ENCODE measurements around the gene MTR. TPM values are rescaled to one million over a fixed set of nuclear protein-coding genes. Genes with fewer than 3 reads are reported as not detected.

The MTR gene
- polyA plus RNA-seq, 3 donors: 32.4 to 35.4 (median 33.9) TPM

DNA sequence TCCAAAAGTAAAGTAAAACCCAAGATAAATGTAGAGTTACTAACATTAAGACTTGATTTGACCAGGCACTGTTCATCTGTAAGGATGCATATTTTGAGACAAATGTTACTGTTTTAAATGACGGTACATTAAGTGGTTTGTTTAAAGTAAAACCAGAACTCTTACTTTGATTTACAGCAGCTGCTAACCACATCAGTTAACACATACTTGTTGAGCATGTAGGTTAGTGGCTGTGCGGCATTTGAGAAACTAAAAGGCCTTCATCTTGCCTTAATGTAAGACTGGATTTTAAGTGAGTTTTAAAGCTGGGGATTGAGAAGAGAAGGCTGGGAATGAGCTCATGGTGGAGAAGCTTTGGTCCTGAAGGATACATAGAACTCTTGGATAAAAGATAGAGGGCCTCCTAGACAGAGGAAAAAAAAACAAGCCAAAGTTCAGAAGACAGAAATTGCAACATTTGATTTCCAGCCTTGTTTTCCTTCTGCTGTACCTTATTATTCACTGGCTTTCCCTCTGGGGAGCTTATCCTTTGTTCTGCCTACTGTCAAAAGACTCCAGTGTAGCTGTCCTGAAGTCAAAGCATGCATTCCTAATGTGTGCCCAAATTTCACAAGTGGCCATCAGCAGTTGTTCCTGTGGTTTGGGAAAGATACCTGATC lies 66.6 kb downstream of the MTR start:
- DNase-seq (ENCODE audit: low read depth in 3 of 3, low spot score in 2 of 3): no peak

DNA sequence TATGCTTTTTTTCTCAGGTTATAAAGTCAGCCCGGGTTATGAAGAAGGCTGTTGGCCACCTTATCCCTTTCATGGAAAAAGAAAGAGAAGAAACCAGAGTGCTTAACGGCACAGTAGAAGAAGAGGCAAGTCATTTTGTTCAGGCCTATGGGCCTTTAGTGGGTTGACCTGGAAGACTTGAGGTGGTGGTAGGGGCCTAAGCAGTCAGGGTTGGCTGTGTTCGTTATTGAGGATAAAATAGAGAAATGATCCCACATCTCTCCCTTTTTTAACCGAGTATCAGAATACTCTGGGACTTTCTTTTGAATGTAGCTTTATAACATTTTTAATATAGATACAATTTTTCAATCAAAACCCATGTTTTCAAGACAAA lies 67.1 kb downstream of the MTR start:
- no peak for DNase-seq (ENCODE audit: low read depth in 3 of 3, low spot score in 2 of 3)

GRCh38 chr1:236862615-236863211 lies 67.6 kb downstream of the MTR start:
- no peak for DNase-seq (ENCODE audit: low read depth in 3 of 3, low spot score in 2 of 3)

- no peak for DNase-seq (ENCODE audit: low read depth in 3 of 3, low spot score in 2 of 3)
Observed at GRCh38 chr1:236864211-236864610, 69.1 kb downstream of the MTR start.

- DNase-seq (ENCODE audit: low read depth in 3 of 3, low spot score in 2 of 3): no peak
Observed at GRCh38 chr1:236864996-236865817, 70.1 kb downstream of the MTR start.

DNA sequence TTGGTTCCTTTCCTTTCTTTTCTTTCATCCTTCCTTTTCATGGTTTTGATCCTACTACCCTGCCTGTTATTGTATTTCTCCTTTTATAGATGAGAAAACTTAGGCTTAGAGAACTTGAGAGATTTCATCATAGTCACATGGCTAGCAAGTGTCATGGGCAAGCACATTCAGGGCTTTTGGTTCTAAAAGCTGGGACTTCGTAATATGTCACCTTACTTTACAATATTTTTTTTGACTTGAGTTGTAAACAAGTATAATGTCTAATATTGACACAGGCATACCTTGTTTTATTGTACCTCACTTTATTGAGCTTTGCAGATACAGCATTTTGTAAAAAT lies 70.7 kb downstream of the MTR start:
- no peak for DNase-seq (ENCODE audit: low read depth in 3 of 3, low spot score in 2 of 3)

- peak; percentile 20 to 26 (median 23) for DNase-seq (ENCODE audit: low read depth in 3 of 3, low spot score in 2 of 3)
Observed at GRCh38 chr1:236868625-236869467, 73.8 kb downstream of the MTR start.

DNA sequence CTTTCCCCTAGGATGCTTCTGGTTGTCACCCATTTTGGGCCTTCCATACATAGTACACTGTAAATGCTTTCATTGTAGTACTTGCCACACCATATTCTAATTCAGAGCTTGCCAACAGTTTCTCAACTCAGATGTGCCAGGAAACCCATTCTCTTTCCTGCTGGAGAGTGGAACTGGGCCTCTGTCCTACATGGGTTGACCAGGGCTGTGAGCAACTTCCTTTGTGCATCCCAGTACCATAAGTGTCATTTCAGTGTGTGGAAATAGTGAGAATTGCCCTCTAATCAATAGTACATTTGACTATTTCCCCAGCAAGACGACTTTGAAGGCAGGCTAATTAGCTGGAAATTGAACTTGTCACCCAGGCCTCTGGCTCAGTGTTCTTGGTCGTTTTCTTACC lies 74.8 kb downstream of the MTR start:
- no peak for DNase-seq (ENCODE audit: low read depth in 3 of 3, low spot score in 2 of 3)

DNA sequence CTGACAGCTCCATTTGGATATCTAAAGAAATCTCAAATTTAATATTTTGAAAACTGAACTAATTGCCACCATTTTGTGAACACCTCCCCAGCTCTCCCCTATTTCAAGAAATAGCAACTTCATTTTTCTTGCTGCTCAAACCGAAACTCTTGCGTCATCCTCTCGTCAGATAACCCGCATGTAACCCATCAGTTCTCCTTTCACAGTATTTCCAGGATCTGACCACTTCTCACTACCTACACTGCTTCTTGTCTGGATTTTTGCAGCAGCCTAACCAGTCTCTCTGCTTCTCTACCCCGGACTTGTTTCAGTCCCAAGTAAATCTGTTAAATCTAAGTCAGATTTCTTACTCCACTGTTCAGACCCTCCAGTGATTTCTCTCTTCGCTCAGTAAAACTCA lies 75.6 kb downstream of the MTR start:
- no peak for DNase-seq (ENCODE audit: low read depth in 3 of 3, low spot score in 2 of 3)

DNA sequence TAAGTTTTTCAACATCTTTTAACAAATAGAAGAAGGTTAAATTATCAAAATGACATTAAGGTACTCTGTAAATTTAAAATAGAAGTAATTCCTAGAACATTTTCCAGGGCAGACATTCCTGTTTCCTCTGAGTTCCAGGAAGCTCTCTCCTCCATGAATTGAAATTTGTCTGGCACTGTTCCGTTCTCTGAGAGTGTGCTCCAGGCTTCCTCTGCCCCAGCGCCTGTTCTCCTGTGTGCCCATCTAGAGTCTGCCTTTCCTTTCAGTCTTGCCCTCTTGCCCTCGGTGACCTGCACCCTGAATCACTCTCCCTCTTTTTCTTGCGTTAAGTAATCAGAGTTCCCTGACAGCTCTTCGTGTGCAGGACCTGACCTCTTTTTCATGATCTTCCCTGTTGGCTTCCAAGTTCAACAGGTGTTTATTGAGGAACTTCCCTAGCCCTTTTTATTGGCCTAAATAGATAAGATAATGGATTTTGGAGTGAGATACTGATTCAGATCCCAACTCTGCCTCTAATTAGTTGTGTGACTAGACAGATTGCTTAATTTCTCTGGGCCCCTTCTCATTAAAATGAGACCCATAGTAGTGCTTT lies 77.1 kb downstream of the MTR start:
- DNase-seq (ENCODE audit: low read depth in 3 of 3, low spot score in 2 of 3): no peak

- DNase-seq (ENCODE audit: low read depth in 3 of 3, low spot score in 2 of 3): no peak
Observed at GRCh38 chr1:236875975-236876374, 80.9 kb downstream of the MTR start.

- DNase-seq (ENCODE audit: low read depth in 3 of 3, low spot score in 2 of 3): no peak
Observed at GRCh38 chr1:236877661-236878060, 82.6 kb downstream of the MTR start.

- DNase-seq (ENCODE audit: low read depth in 3 of 3, low spot score in 2 of 3): no peak
Observed at GRCh38 chr1:236880209-236880608, 85.1 kb downstream of the MTR start.

- no peak for DNase-seq (ENCODE audit: low read depth in 3 of 3, low spot score in 2 of 3)
Observed at GRCh38 chr1:236882678-236883077, 87.6 kb downstream of the MTR start.

GRCh38 chr1:236886199-236886598 lies 91.1 kb downstream of the MTR start:
- no peak for DNase-seq (ENCODE audit: low read depth in 3 of 3, low spot score in 2 of 3)

GRCh38 chr1:236887081-236887480 lies 92.0 kb downstream of the MTR start:
- no peak for DNase-seq (ENCODE audit: low read depth in 3 of 3, low spot score in 2 of 3)

- DNase-seq (ENCODE audit: low read depth in 3 of 3, low spot score in 2 of 3): no peak
Observed at GRCh38 chr1:236888126-236888525, 93.0 kb downstream of the MTR start.

GRCh38 chr1:236888903-236889302 lies 93.8 kb downstream of the MTR start:
- no peak for DNase-seq (ENCODE audit: low read depth in 3 of 3, low spot score in 2 of 3)

GRCh38 chr1:236890152-236891056 lies 95.3 kb downstream of the MTR start:
- no peak for DNase-seq (ENCODE audit: low read depth in 3 of 3, low spot score in 2 of 3)
